ENCODE results near the gene TYROBP.

DNA sequence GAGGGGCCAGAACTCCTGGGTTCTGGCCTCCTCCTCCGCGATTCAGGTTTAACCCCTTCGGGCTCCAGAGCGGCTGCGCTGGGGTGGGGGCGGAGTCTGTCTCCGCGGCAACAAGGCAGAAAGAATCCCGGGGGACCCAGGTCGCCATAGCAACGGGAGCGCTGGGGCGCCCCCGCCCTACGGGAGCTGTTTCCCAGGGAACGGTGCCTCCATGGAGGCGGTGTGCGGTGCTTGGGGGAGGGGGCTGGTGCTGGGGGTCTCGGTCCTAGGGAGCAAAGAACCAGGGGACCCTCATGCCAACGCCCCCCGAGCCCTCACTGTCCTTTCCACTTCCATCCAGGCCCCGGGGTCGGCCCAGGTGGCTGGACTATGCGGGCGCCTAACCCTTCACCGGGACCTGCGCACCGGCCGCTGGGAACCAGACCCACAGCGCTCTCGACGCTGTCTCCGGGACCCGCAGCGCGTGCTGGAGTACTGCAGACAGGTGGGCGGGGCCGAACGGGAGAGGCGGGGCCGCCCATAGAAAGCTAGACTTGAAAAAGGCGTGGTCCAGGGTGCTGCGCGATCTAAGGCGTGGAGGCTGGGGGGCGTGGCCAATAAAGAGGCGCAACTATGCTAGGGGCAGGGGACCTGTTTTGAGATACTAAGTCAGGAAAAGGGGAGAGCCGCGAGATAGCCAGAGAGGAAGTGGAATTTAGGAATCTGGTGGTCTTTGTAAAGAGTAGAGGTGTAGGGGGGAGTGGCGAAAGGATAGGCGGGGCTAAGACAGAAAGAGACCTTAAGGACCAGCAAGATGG is 38.6 kb downstream of the TYROBP start:
- TF ChIP-seq, protein P1, sequence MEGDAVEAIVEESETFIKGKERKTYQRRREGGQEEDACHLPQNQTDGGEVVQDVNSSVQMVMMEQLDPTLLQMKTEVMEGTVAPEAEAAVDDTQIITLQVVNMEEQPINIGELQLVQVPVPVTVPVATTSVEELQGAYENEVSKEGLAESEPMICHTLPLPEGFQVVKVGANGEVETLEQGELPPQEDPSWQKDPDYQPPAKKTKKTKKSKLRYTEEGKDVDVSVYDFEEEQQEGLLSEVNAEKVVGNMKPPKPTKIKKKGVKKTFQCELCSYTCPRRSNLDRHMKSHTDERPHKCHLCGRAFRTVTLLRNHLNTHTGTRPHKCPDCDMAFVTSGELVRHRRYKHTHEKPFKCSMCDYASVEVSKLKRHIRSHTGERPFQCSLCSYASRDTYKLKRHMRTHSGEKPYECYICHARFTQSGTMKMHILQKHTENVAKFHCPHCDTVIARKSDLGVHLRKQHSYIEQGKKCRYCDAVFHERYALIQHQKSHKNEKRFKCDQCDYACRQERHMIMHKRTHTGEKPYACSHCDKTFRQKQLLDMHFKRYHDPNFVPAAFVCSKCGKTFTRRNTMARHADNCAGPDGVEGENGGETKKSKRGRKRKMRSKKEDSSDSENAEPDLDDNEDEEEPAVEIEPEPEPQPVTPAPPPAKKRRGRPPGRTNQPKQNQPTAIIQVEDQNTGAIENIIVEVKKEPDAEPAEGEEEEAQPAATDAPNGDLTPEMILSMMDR (IDR thresholded peaks at IDR 0.05; ENCODE audit: low read length): no peak
- no peak for TF ChIP-seq EZH2 (IDR thresholded peaks at IDR 0.05; ENCODE audit: borderline replicate concordance, low read length)

All from OCI-LY1 (cell line).